GM12878 (cell line): Measurements from ENCODE around the gene PDGFA. TPM values are rescaled to one million over a fixed set of nuclear protein-coding genes. Genes with fewer than 3 reads are reported as not detected.

Experiments used
- ATAC-seq: fragments of 200-7000 bp; cut with Tn5 transposase; 3 replicates; pipeline ENCODE4 v1.9.1; 2020; ENCODE audit warnings: mild to moderate bottlenecking, moderate library complexity
- BruUV-seq: library from RNA; stranded (reverse); fragments of 400-500 nt; replicated peaks from 2 replicates; lab custom pipeline; 2021; lab: Mats Ljungman, UMichigan
- CTCF ChIA-PET: fragments of 300-600 bp; sonication (Branson Sonifier 250); formaldehyde crosslinking; extraction: SDS; loops from one replicate; lab custom pipeline; 2021; ENCODE audit warnings: inconsistent platforms; lab: Yijun Ruan, JAX
- POLR2A ChIA-PET: fragments of 350-600 bp; formaldehyde crosslinking; extraction: SDS; loops from one replicate; lab custom pipeline; 2021; ENCODE audit warnings: inconsistent platforms; lab: Charles Lee
- RAD21 ChIA-PET: fragments of 300-600 bp; sonication (Branson Sonifier 250); formaldehyde crosslinking; loops from one replicate; lab custom pipeline; 2023; ENCODE audit warnings: antibody characterized with exemption; ENCODE audit not compliant: unreplicated experiment; lab: Charles Lee
- SMC1A ChIA-PET: fragments of 300-600 bp; sonication (Branson Sonifier 250); formaldehyde crosslinking; loops from one replicate; lab custom pipeline; 2023; ENCODE audit not compliant: unreplicated experiment, uncharacterized antibody; lab: Charles Lee
- DNase-seq: peaks from one replicate; pipeline ENCODE4 v3.0.0-alpha.2; 2011; ENCODE audit warnings: low read depth, low spot score
- FAIRE-seq: peaks from 3 replicates; lab custom pipeline; 2011; peaks lifted over from hg19 to GRCh38; lab: Jason Lieb, UNC
- H2AFZ ChIP-seq: 2 replicates; pipeline ENCODE4 v1.6.0; 2011; ENCODE audit warnings: low read depth, low read length, control low read depth; ENCODE audit not compliant: control insufficient read depth
- H3K27ac ChIP-seq: 2 replicates; pipeline ENCODE4 v1.5.1; 2011; ENCODE audit warnings: control low read depth; ENCODE audit not compliant: control insufficient read depth, insufficient read depth
- H3K27me3 ChIP-seq, 2 experiments: replicated peaks in 1 of 2; 2 replicates each; pipeline versions ENCODE4 v1.6.0 to v1.6.1; 2011; ENCODE audit warnings: low read length in 1 of 2; ENCODE audit not compliant: control insufficient read depth in 2 of 2, insufficient read depth in 2 of 2
- H3K36me3 ChIP-seq, 2 experiments: 2 replicates each; pipeline ENCODE4 v1.5.1; 2011; ENCODE audit warnings: low read length in 1 of 2; ENCODE audit not compliant: control insufficient read depth in 2 of 2, insufficient read depth in 2 of 2
- H3K4me1 ChIP-seq: 2 replicates; pipeline ENCODE4 v1.6.1; 2011; ENCODE audit warnings: mild to moderate bottlenecking, low read length, moderate library complexity, mixed read lengths; ENCODE audit not compliant: control insufficient read depth, insufficient read depth
- H3K4me2 ChIP-seq: 2 replicates; pipeline ENCODE4 v1.6.0; 2011; ENCODE audit warnings: control low read depth; ENCODE audit not compliant: control insufficient read depth, insufficient read depth
- H3K4me3 ChIP-seq: fragments of 200-600 bp; sonication (generic); 2 replicates; pipeline ENCODE4 v1.5.1; 2016
- H3K79me2 ChIP-seq: 2 replicates; pipeline ENCODE4 v1.6.0; 2011; ENCODE audit warnings: low read length; ENCODE audit not compliant: control insufficient read depth, insufficient read depth
- H3K9ac ChIP-seq: 2 replicates; pipeline ENCODE4 v1.8.0; 2011; ENCODE audit warnings: low read length, control low read depth, mixed read lengths; ENCODE audit not compliant: control insufficient read depth, insufficient read depth
- H3K9me3 ChIP-seq: replicated peaks from 3 replicates; pipeline ENCODE4 v1.5.1; 2011; ENCODE audit warnings: mild to moderate bottlenecking, low read length; ENCODE audit not compliant: control insufficient read depth, insufficient read depth
- H4K20me1 ChIP-seq: 2 replicates; pipeline ENCODE4 v1.6.0; 2011; ENCODE audit not compliant: control insufficient read depth, insufficient read depth
- CREB1 ChIP-seq: IDR thresholded peaks from 2 replicates; pipeline ENCODE4 v1.6.1; 2012; ENCODE audit warnings: low read depth, mild to moderate bottlenecking, inconsistent platforms
- NR2C2 ChIP-seq: IDR thresholded peaks from 2 replicates; pipeline ENCODE4 v1.6.1; 2011; ENCODE audit warnings: borderline replicate concordance, low read depth; ENCODE audit not compliant: control insufficient read depth, insufficient read length
- RBBP5 ChIP-seq: fragments of 200-600 bp; sonication (generic); conservative IDR thresholded peaks from 2 replicates; pipeline ENCODE4 v1.6.1; 2016
- WGBS: methylation state at CpG from one replicate; pipeline ENCODE4 v1.1.6; 2016; ENCODE audit warnings: low lambda C conversion rate; ENCODE audit not compliant: insufficient replicate concordance, insufficient coverage; ENCODE audit errors: missing lambda C conversion rate; 5-methylcytosine and 5-hydroxymethylcytosine counted together
- in situ Hi-C: fragments of 300-500 bp; cut with MboI; formaldehyde crosslinking; loops from 9 replicates; pipeline ENCODE4 v1.14.3; 2018; ENCODE audit warnings: mixed read lengths
- intact Hi-C: fragments of 100-400 bp; cut with micrococcal nuclease; formaldehyde crosslinking; loops from one replicate; pipeline ENCODE4 v1.14.2; 2022; ENCODE audit not compliant: unreplicated experiment
- polyA plus RNA-seq, 11 experiments: library from polyadenylated mRNA; depleted of rRNA in 4 of 11; unstranded in 6 of 11; stranded (reverse) in 5 of 11; fragments of >200 nt; fragmentation: Nextera tagmentation in 4 of 11; fragmentation: Illumina TruSeq in 1 of 11; extraction: Ambion mirVana in 4 of 11; extraction: Trizol in 1 of 11; gene quantifications; 1 replicate in 1 of 11; 2 replicates in 10 of 11; pipeline versions ENCODE4 v1.2.1 to v1.2.3, GENCODE V29; 2011 to 2016; ENCODE audit warnings: inconsistent platforms in 2 of 11, missing spikeins in 2 of 11, low read depth in 1 of 11
- total RNA-seq, 4 experiments: library from RNA; depleted of rRNA in 3 of 4; stranded (reverse); fragments of >200 nt in 3 of 4; fragmentation: Illumina TruSeq in 1 of 4; extraction: Trizol in 1 of 4; gene quantifications; 2 replicates each; pipeline versions ENCODE4 v1.2.1 to v1.2.3, GENCODE V29; 2013 to 2021
- TF ChIP-seq, protein P1 (sequence below): fragments of 450-650 bp; IDR thresholded peaks from 2 replicates; pipeline ENCODE4 v1.6.1; 2018; ENCODE audit warnings: mild to moderate bottlenecking, low read depth, moderate library complexity; ENCODE audit not compliant: partially characterized antibody

Gene PDGFA
- total and polyA plus RNA-seq, 10 of the 15 experiments (the other 5 are each of a cell fraction or from before 2014, with no cell fraction given) = 2.5 to 10.0 (median 5.6) TPM

DNA sequence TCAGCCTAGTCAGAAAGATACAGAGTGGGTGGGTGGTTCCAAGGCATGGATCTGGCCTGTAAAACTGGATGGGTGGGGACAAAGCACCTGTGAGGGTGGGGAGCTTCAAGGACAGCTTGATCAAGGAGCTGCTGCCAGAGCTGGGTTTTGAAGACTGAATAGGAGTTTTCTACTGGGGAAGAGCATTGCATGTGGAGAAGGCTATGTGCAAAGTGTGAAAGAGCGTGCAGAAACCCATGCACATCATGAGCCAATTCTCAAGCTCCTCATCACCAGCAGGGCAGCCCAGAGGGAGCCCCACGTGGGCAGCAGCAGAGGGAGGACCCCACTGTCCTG lies 58.6 kb downstream of the PDGFA start:
- no peaks in the 10 kb centered on the region for H3K4me1 ChIP-seq
- CTCF ChIA-PET = interaction anchor here (1.0 kb wide), 1 partner anchor 10 kb away, joined by 3 read pairs; no protein-coding TSS in a partner anchor
- WGBS = 0% methylated on average over 2 of the region's 2 CpGs
- RAD21 ChIA-PET = no interaction called here
- no peak overlapping the region for H3K4me2 ChIP-seq
- H3K9ac ChIP-seq = no peak overlapping the region
- in situ Hi-C loops = no loop called here
- H3K27ac ChIP-seq = no peak overlapping the region
- POLR2A ChIA-PET = no interaction called here
- no peaks in the 10 kb centered on the region; the same call in 2 of the 3 replicates for H3K9me3 ChIP-seq
- no peaks in the 10 kb centered on the region for H4K20me1 ChIP-seq
- H3K27me3 ChIP-seq = no peaks in the 10 kb centered on the region
- SMC1A ChIA-PET = no interaction called here
- intact Hi-C loops = no loop called here
- no peak overlapping the region for H2AFZ ChIP-seq
- H3K36me3 ChIP-seq = no peaks in the 10 kb centered on the region
- H3K79me2 ChIP-seq = no peaks in the 10 kb centered on the region
- TF ChIP-seq, protein P1, sequence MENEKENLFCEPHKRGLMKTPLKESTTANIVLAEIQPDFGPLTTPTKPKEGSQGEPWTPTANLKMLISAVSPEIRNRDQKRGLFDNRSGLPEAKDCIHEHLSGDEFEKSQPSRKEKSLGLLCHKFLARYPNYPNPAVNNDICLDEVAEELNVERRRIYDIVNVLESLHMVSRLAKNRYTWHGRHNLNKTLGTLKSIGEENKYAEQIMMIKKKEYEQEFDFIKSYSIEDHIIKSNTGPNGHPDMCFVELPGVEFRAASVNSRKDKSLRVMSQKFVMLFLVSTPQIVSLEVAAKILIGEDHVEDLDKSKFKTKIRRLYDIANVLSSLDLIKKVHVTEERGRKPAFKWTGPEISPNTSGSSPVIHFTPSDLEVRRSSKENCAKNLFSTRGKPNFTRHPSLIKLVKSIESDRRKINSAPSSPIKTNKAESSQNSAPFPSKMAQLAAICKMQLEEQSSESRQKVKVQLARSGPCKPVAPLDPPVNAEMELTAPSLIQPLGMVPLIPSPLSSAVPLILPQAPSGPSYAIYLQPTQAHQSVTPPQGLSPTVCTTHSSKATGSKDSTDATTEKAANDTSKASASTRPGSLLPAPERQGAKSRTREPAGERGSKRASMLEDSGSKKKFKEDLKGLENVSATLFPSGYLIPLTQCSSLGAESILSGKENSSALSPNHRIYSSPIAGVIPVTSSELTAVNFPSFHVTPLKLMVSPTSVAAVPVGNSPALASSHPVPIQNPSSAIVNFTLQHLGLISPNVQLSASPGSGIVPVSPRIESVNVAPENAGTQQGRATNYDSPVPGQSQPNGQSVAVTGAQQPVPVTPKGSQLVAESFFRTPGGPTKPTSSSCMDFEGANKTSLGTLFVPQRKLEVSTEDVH = no peak
- no peak for TF ChIP-seq NR2C2
- TF ChIP-seq CREB1 = no peak
- TF ChIP-seq RBBP5 = no peak
- no peak for ATAC-seq
- BruUV-seq = no TSS peak
- no peak overlapping the region for H3K4me3 ChIP-seq
- FAIRE-seq = no peak
- no peak for DNase-seq
